A549 (cell line): Measurements from ENCODE around the gene HOXA11. TPM values are rescaled to one million over a fixed set of nuclear protein-coding genes. Genes with fewer than 3 reads are reported as not detected.

ENCODE experiments used
- ATAC-seq, 2 experiments: fragments of 200-7000 bp in 1 of 2; fragments of >200 bp in 1 of 2; cut with Nextera tagmentation in 1 of 2; cut with Tn5 transposase in 1 of 2; 3 replicates each; pipeline versions ENCODE4 v1.8.0 to v1.9.1; 2018 to 2020; ENCODE audit warnings: mild to moderate bottlenecking in 1 of 2, moderate library complexity in 1 of 2
- CTCF ChIA-PET: fragments of 300-600 bp; sonication (Branson Sonifier 250); formaldehyde crosslinking; extraction: SDS; loops from one replicate; lab custom pipeline; 2021; ENCODE audit warnings: antibody characterized with exemption, inconsistent platforms; lab: Yijun Ruan, JAX
- POLR2A ChIA-PET: fragments of 350-600 bp; formaldehyde crosslinking; extraction: SDS; loops from one replicate; lab custom pipeline; 2021; ENCODE audit warnings: antibody characterized with exemption, inconsistent platforms; lab: Yijun Ruan, JAX
- DNase-seq, 2 experiments: peaks; one replicate each; pipeline versions ENCODE4 v3.0.0 to v3.0.0-alpha.2; 2011 to 2016; ENCODE audit warnings: low read depth in 1 of 2, low spot score in 1 of 2
- FAIRE-seq: peaks from 2 replicates; lab custom pipeline; 2011; peaks lifted over from hg19 to GRCh38; lab: Jason Lieb, UNC
- H3K27ac ChIP-seq, 2 experiments: fragments of >200 bp; sonication (Bioruptor Twin); formaldehyde crosslinking; 3 replicates each; pipeline ENCODE4 v1.5.1; 2016 to 2017
- H3K4me1 ChIP-seq: fragments of >200 bp; sonication (Bioruptor Twin); formaldehyde crosslinking; 3 replicates; pipeline ENCODE4 v1.6.1; 2016
- H3K4me2 ChIP-seq: fragments of >200 bp; sonication (Bioruptor Twin); formaldehyde crosslinking; 3 replicates; pipeline ENCODE4 v1.6.1; 2016
- H3K4me3 ChIP-seq: fragments of >200 bp; sonication (Bioruptor Twin); formaldehyde crosslinking; 3 replicates; pipeline ENCODE4 v1.5.1; 2016
- H3K9me3 ChIP-seq: fragments of >200 bp; sonication (Bioruptor Twin); formaldehyde crosslinking; 3 replicates; pipeline ENCODE4 v1.6.1; 2016
- FOSB ChIP-seq: fragments of 250-450 bp; sonication (Bioruptor Pico); IDR thresholded peaks from 2 replicates; pipeline ENCODE4 v1.5.0; 2020; ENCODE audit warnings: mild to moderate bottlenecking, moderate library complexity
- HOXB5 ChIP-seq: fragments of 250-450 bp; sonication (Bioruptor Pico); IDR thresholded peaks from 2 replicates; pipeline ENCODE4 v1.5.0; 2020; ENCODE audit warnings: mild to moderate bottlenecking, moderate library complexity
- MYC ChIP-seq: IDR thresholded peaks from 2 replicates; pipeline ENCODE4 v1.6.1; 2012; ENCODE audit warnings: mild to moderate bottlenecking, inconsistent platforms, low read length, improper control_type of control experiment, borderline replicate concordance
- PHF8 ChIP-seq: fragments of 200-600 bp; sonication (generic); IDR thresholded peaks from 2 replicates; pipeline ENCODE4 v1.6.1; 2016; ENCODE audit warnings: low read depth, mild to moderate bottlenecking, antibody characterized with exemption, moderate library complexity, borderline replicate concordance
- RAD21 ChIP-seq, 2 experiments: fragments of >200 bp in 1 of 2; sonication (Bioruptor Twin) in 1 of 2; formaldehyde crosslinking in 1 of 2; IDR thresholded peaks in 1 of 2; conservative IDR thresholded peaks in 1 of 2; 2 replicates in 1 of 2; 3 replicates in 1 of 2; pipeline ENCODE4 v1.6.1; 2012 to 2018; ENCODE audit warnings: inconsistent platforms in 1 of 2
- RCOR1 ChIP-seq: fragments of 150-350 bp; IDR thresholded peaks from 2 replicates; pipeline ENCODE4 v1.6.1; 2014; ENCODE audit warnings: antibody characterized with exemption, low read length, low read depth
- SMC3 ChIP-seq: fragments of >200 bp; sonication (Bioruptor Twin); formaldehyde crosslinking; IDR thresholded peaks from 3 replicates; pipeline ENCODE4 v1.6.1; 2018; ENCODE audit warnings: inconsistent platforms
- SREBF2 ChIP-seq: fragments of 450-650 bp; IDR thresholded peaks from 2 replicates; pipeline ENCODE4 v1.6.1; 2014; ENCODE audit warnings: mild to moderate bottlenecking, moderate library complexity
- ZSCAN20 ChIP-seq: fragments of 250-450 bp; sonication (Bioruptor Pico); IDR thresholded peaks from 2 replicates; pipeline ENCODE4 v1.8.0; 2022; ENCODE audit warnings: mild to moderate bottlenecking, moderate library complexity
- WGBS: methylation state at CpG from one replicate; pipeline ENCODE4 v1.1.6; 2017; ENCODE audit errors: missing lambda C conversion rate; 5-methylcytosine and 5-hydroxymethylcytosine counted together
- polyA plus RNA-seq, 4 experiments: library from polyadenylated mRNA; depleted of rRNA in 3 of 4; stranded (reverse); fragments of >200 nt; fragmentation: RNase III in 1 of 4; extraction: RNeasy Plus Mini Kit Qiagen cat#74134 plus additional on column Dnase treatment in 1 of 4; gene quantifications; 2 replicates in 3 of 4; 3 replicates in 1 of 4; pipeline ENCODE4 v1.2.3, GENCODE V29; 2011 to 2017
- TF ChIP-seq, protein P1 (sequence below): fragments of >200 bp; sonication (Bioruptor Twin); formaldehyde crosslinking; IDR thresholded peaks from 3 replicates; pipeline ENCODE4 v1.6.1; 2016
- TF ChIP-seq, protein P2 (sequence below): IDR thresholded peaks from 2 replicates; pipeline ENCODE4 v1.6.1; 2012
- TF ChIP-seq, protein P3 (sequence below): fragments of >200 bp; sonication (Bioruptor Twin); formaldehyde crosslinking; IDR thresholded peaks from 3 replicates; pipeline ENCODE4 v1.5.1; 2016
- TF ChIP-seq, protein P4 (sequence below): IDR thresholded peaks from 2 replicates; pipeline ENCODE4 v1.6.1; 2012; ENCODE audit warnings: low read depth, borderline replicate concordance

The HOXA11 gene
- polyA plus RNA-seq, 2 of the 4 experiments (the other 2 are of a cell fraction), result 0.68 to 0.84 TPM

DNA sequence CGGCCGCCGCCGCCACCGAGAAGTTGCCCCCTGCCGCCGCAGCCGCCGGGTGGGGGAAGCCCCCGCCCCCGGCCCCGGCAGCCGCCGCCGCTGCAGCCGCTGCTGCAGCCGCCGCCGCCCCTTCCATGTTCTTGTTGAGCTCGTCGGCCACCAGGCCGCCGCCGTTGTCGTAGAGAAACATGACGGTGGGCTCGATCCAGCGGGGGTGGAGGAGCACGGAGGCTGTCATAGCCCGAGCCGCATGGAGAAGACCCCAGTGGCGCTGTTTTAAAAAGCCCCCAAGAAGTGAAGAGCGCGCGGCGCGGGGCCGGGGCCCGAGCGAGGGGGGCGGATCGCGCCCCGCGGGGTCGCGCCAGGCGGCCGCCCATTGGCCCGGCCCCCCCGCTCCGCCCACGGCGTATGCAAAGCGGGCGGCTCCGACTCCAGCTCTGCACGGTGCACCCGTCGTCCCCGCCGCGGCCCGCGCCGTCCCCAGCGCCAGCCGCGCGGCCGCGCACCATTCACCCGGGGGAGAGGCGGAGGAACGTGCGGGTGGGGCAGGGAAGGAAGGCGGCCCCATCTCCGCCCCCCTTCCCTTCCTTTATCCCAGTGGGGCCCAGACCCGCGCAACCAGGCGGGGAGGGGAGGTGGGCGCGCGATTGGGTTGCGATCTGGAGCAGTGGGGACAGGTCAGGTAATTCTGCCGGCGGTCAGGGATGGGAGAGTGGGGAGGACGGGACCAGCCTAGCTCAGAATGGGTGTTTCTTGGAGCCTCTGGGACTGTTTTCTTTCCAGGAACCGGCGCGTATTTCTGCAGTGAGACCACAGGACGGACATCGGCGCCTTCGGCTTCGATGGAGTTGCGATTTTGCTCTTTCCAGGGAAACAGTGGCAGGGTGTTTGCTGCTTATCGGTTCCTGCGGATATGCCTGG is 15.1 kb upstream of the HOXA11 start, which contains the start of gene HOXA13:
Gene HOXA13 (minus strand): TSS at position 243 of the 912 bp plus-strand sequence. CDS start 14 bp downstream, at position 229.
- Histone ChIP-seq H3K4me2 (peak within 1 kb of the TSS; percentile 85), H3K27ac (peak within 1 kb of the TSS; percentile 77 to 87), H3K4me3 (peak within 1 kb of the TSS; percentile 82), H3K4me1 (peaks cover 15% of the 10 kb centered on the region), H3K9me3 (no peaks in the 10 kb centered on the region)
- peak; percentile 65 to 69 for DNase-seq
- ChIA-PET POLR2A (interaction anchor here (1.0 to 1.6 kb wide), 5 partner anchors 463 to 894 kb away, joined by 3 to 6 read pairs (median 3); partner anchors contain the start of gene HIBADH), CTCF (interaction anchor here (0.7 to 4.2 kb wide), 22 partner anchors 10 to 897 kb away, joined by 3 to 33 read pairs (median 8); no protein-coding TSS in a partner anchor)
- FAIRE-seq, result no peak
- ATAC-seq, result peak; percentile 80 to 91
- 3% methylated on average over 27 of the region's 99 CpGs for WGBS
- TF ChIP-seq, protein P1, sequence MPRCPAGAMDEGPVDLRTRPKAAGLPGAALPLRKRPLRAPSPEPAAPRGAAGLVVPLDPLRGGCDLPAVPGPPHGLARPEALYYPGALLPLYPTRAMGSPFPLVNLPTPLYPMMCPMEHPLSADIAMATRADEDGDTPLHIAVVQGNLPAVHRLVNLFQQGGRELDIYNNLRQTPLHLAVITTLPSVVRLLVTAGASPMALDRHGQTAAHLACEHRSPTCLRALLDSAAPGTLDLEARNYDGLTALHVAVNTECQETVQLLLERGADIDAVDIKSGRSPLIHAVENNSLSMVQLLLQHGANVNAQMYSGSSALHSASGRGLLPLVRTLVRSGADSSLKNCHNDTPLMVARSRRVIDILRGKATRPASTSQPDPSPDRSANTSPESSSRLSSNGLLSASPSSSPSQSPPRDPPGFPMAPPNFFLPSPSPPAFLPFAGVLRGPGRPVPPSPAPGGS, result 0 out of 3 replicates have a peak, but pooled peaks have one; percentile 27
- no peak for TF ChIP-seq SREBF2
- peak; percentile 9; the same call in 1 of the 3 replicates for TF ChIP-seq SMC3
- TF ChIP-seq RCOR1, result no peak
- no peak for TF ChIP-seq ZSCAN20 (CRISPR knock-in tag)
- TF ChIP-seq RAD21 (conservative IDR thresholded peaks at IDR 0.05 in 1 of 2, IDR thresholded peaks at IDR 0.05 in 1 of 2), result peak in 1 of 2 experiments; percentile 18; a peak in 1 of 5 replicates
- 0 out of 2 replicates have a peak, but pooled peaks have one; percentile 51 for TF ChIP-seq MYC
- TF ChIP-seq, protein P2, sequence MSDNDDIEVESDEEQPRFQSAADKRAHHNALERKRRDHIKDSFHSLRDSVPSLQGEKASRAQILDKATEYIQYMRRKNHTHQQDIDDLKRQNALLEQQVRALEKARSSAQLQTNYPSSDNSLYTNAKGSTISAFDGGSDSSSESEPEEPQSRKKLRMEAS, result peak; percentile 50; the same call in 1 of the 2 replicates
- TF ChIP-seq, protein P3, sequence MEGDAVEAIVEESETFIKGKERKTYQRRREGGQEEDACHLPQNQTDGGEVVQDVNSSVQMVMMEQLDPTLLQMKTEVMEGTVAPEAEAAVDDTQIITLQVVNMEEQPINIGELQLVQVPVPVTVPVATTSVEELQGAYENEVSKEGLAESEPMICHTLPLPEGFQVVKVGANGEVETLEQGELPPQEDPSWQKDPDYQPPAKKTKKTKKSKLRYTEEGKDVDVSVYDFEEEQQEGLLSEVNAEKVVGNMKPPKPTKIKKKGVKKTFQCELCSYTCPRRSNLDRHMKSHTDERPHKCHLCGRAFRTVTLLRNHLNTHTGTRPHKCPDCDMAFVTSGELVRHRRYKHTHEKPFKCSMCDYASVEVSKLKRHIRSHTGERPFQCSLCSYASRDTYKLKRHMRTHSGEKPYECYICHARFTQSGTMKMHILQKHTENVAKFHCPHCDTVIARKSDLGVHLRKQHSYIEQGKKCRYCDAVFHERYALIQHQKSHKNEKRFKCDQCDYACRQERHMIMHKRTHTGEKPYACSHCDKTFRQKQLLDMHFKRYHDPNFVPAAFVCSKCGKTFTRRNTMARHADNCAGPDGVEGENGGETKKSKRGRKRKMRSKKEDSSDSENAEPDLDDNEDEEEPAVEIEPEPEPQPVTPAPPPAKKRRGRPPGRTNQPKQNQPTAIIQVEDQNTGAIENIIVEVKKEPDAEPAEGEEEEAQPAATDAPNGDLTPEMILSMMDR, result no peak; the same call in 2 of the 3 replicates

DNA sequence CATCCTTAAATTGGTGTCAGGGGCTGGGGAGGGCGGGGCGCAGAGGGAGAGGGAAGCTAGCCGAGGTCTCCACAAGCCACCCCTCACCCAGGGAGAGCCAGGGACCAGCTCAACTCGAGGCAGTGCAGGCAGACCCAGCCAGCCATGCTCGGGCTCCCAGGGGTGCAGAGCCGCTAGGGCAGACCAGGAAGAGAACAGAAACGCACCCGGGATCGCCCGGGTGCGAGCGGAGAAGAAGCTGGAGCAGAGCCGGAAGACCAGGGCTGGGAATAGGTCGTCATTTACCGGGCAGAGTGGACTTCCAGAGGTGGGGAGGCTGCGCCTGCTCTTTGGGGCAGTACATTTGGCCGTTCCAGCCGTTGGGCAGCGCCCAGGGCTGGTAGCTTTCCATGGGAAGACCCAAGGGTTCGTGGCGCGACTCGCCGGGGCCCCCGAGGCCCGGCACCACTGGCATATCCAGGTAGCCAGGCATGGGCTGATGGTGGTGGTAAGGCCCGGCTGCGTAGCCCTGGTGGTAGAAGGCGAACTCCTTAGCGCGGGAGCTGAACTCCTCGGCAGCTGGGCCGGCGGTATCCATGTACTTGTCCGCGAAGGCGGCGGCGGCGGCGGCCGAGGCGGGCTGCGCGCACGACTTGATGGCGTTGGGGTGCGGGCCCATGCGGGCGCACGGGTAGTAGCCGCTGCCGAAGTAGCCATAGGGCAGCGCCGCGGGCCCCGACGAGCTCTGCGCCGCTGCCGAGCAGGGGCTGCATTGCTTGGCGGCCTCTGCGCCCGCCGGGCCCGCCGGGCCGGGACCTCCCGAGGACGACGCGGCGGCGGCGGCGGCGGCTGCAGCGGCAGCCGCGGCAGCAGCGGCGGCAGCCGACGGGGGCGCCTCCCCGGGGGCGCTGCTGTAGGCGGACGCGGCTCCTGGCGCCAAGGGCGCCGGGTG is 14.1 kb upstream of the HOXA11 start:
- TF ChIP-seq, protein P3, result no peak; the same call in 2 of the 3 replicates
- TF ChIP-seq, protein P4, sequence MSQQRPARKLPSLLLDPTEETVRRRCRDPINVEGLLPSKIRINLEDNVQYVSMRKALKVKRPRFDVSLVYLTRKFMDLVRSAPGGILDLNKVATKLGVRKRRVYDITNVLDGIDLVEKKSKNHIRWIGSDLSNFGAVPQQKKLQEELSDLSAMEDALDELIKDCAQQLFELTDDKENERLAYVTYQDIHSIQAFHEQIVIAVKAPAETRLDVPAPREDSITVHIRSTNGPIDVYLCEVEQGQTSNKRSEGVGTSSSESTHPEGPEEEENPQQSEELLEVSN, result peak; percentile 59; the same call in 1 of the 2 replicates
- TF ChIP-seq FOSB (CRISPR knock-in tag) (no peak), HOXB5 (CRISPR knock-in tag) (peak; percentile 100), PHF8 (peak; percentile 36; the same call in 1 of the 2 replicates)
- peak overlapping the region; percentile 85 for H3K4me2 ChIP-seq
- H3K27ac ChIP-seq, result peak overlapping the region; percentile 77 to 87
- peak; percentile 51 to 65 for ATAC-seq
- peaks cover 15% of the 10 kb centered on the region for H3K4me1 ChIP-seq
- peak overlapping the region; percentile 82 for H3K4me3 ChIP-seq
- no peak for FAIRE-seq
- peak; percentile 48 to 57 for DNase-seq
- ChIA-PET POLR2A (interaction anchor here (1.0 to 1.6 kb wide), 4 partner anchors 464 to 895 kb away, joined by 3 to 6 read pairs (median 4); partner anchors contain the start of gene HIBADH), CTCF (interaction anchor here (0.7 to 4.2 kb wide), 25 partner anchors 10 to 898 kb away, joined by 3 to 33 read pairs (median 6); no protein-coding TSS in a partner anchor)
- 12% methylated on average over 21 of the region's 93 CpGs for WGBS
- H3K9me3 ChIP-seq, result no peaks in the 10 kb centered on the region
